DND-41 (cell line): ENCODE measurements around the gene OGFR.

ENCODE experiments used
- ATAC-seq: fragments of 200-7000 bp; cut with Tn5 transposase; 3 replicates; pipeline ENCODE4 v1.9.1; 2021; ENCODE audit warnings: low read depth; ENCODE audit not compliant: insufficient read depth
- DNase-seq: peaks from one replicate; pipeline ENCODE4 v3.0.0-alpha.2; 2020
- H2AFZ ChIP-seq: 2 replicates; pipeline ENCODE4 v1.6.0; 2012; ENCODE audit warnings: low read depth, low read length
- H3K27ac ChIP-seq: 2 replicates; pipeline ENCODE4 v1.5.1; 2012; ENCODE audit warnings: low read length, inconsistent platforms
- H3K27me3 ChIP-seq: fragments of 200-600 bp; sonication (generic); 2 replicates; pipeline ENCODE4 v1.6.0; 2012; ENCODE audit warnings: low read length, mild to moderate bottlenecking, inconsistent platforms; ENCODE audit not compliant: insufficient read depth, poor library complexity
- H3K36me3 ChIP-seq: 2 replicates; pipeline ENCODE4 v1.5.1; 2012; ENCODE audit warnings: low read length, inconsistent platforms; ENCODE audit not compliant: insufficient read depth
- H3K4me1 ChIP-seq: 2 replicates; pipeline ENCODE4 v1.5.1; 2012; ENCODE audit warnings: mild to moderate bottlenecking, low read length; ENCODE audit not compliant: insufficient read depth
- H3K4me2 ChIP-seq: 2 replicates; pipeline ENCODE4 v1.6.0; 2012; ENCODE audit warnings: mild to moderate bottlenecking, moderate library complexity, low read length, inconsistent platforms; ENCODE audit not compliant: insufficient read depth
- H3K4me3 ChIP-seq, 2 experiments: fragments of 200-600 bp in 1 of 2; shearing (Covaris generic) in 1 of 2; 2 replicates each; pipeline ENCODE4 v1.5.1; 2012 to 2016; ENCODE audit warnings: inconsistent platforms in 2 of 2, low read length in 2 of 2, mild to moderate bottlenecking in 2 of 2, low read depth in 1 of 2, moderate library complexity in 1 of 2
- H3K79me2 ChIP-seq: 2 replicates; pipeline ENCODE4 v1.6.0; 2012; ENCODE audit warnings: low read length, inconsistent platforms; ENCODE audit not compliant: insufficient read depth
- H3K9ac ChIP-seq: 2 replicates; pipeline ENCODE4 v1.6.0; 2012; ENCODE audit warnings: low read depth, mild to moderate bottlenecking, inconsistent platforms, low read length, moderate library complexity
- H3K9me3 ChIP-seq: 2 replicates; pipeline ENCODE4 v1.5.1; 2012; ENCODE audit warnings: low read length, moderate library complexity, mild to moderate bottlenecking, inconsistent platforms; ENCODE audit not compliant: insufficient read depth, severe bottlenecking
- H4K20me1 ChIP-seq: 2 replicates; pipeline ENCODE4 v1.6.0; 2012; ENCODE audit warnings: low read length; ENCODE audit not compliant: insufficient read depth
- CTCF ChIP-seq: IDR thresholded peaks from 2 replicates; pipeline ENCODE4 v1.5.1; 2012; ENCODE audit warnings: borderline replicate concordance, low read length, moderate library complexity, mild to moderate bottlenecking; ENCODE audit not compliant: poor library complexity, severe bottlenecking; ENCODE audit errors: extremely low read depth
- EZH2 ChIP-seq: IDR thresholded peaks from 3 replicates; pipeline ENCODE4 v1.6.1; 2012; ENCODE audit warnings: borderline replicate concordance, low read depth, mild to moderate bottlenecking, moderate library complexity, low read length, inconsistent platforms; ENCODE audit not compliant: severe bottlenecking

The OGFR gene

DNA sequence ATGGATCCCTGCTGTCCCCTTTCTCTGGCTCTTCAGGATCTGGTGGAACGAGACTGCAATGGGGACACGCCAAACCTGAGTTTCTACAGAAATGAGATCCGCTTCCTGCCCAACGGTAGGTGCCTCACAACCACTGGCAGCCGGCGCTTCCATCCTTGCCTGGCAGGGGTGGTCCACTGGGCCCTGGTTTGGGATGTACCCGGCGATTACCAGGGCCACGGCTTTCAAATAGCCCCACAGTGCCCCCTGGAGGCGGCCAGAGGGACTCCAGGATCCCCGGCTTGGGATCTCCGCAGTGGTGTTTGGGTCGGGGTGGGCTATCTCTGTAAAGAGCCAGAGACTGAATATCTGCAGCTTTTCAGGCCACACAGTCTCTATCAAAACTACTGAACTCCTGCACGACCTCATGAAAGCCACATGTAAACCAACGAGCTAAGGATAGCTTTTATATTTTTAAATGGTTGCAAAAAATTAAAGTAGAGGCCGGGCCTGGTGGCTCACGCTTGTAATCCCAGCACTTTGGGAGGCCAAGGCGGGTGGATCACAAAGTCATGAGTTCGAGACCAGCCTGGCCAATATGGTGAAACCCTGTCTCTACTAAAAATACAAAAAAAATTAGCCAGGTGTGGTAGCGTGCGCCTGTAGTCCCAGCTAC, 3.7 kb downstream of the OGFR start:
- peaks cover 75% of the 10 kb centered on the region for H3K36me3 ChIP-seq
- H3K79me2 ChIP-seq, result peaks cover 44% of the 10 kb centered on the region

DNA sequence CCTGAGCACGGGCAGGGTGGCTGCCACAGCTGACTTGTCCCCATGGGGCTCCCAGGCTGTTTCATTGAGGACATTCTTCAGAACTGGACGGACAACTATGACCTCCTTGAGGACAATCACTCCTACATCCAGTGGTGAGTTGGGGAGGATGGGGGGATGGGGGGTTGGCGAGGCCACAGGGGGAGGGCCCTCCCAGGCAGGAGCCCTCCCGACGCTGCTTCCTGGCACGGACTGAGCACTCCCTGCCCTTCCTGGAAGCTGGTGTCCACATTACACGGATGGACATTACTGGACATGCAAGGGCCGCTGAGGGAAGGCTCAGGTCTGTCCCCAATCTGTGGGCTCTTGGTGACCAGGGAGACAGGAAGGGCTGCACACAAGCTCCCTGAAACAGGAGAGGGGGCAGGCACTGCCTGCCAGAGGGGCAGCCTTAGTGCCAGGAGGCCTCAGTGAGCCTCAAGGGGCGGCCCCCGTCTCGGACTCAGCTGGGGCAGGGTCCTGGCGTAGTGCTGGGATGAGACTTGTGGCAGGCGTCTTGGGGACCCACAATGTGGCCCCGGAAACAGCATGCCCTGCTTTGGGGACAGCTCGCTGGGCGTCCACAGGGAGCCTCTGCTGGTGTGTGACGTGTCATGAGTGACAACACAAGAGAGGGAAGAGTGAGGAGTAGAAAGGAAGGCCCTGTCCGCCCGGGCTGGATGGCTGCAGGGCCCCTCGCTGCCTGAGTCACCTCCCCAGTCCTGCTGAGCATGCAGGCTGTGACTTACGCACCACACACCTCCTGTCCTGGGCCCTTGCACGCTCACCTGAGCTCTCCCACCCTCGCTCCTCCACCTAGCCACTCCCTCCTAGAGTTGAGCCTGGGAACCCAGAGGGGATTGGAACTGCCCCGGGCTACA, 5.1 kb downstream of the OGFR start:
- no peaks in the 10 kb centered on the region for H3K27me3 ChIP-seq
- ATAC-seq (no peak), DNase-seq (no peak)
- peaks cover 84% of the 10 kb centered on the region for H3K36me3 ChIP-seq
- H3K9me3 ChIP-seq, result no peaks in the 10 kb centered on the region
- no peak overlapping the region for H3K4me3 ChIP-seq
- peaks cover 31% of the 10 kb centered on the region for H3K4me1 ChIP-seq
- peaks cover 43% of the 10 kb centered on the region for H3K79me2 ChIP-seq
- no peak overlapping the region for H2AFZ ChIP-seq
- no peak overlapping the region for H3K27ac ChIP-seq
- no peak overlapping the region for H3K9ac ChIP-seq
- peaks cover 81% of the 10 kb centered on the region for H4K20me1 ChIP-seq
- H3K4me2 ChIP-seq, result no peak overlapping the region
- TF ChIP-seq EZH2 (no peak), CTCF (no peak)

More for the DNA sequence above, 3.7 kb downstream of the OGFR start:
- Histone ChIP-seq H3K4me2 (peak overlapping the region; percentile 29; the same call in 1 of the 2 replicates), H3K27me3 (no peaks in the 10 kb centered on the region), H3K9me3 (no peaks in the 10 kb centered on the region), H3K27ac (no peak overlapping the region), H4K20me1 (peaks cover 67% of the 10 kb centered on the region), H2AFZ (no peak overlapping the region), H3K9ac (no peak overlapping the region), H3K4me1 (peaks cover 38% of the 10 kb centered on the region), H3K4me3 (no peak overlapping the region)
- ATAC-seq (peak; percentile 60), DNase-seq (peak; percentile 74)
- no peak for TF ChIP-seq EZH2
- TF ChIP-seq CTCF, result peak; percentile 97

DNA sequence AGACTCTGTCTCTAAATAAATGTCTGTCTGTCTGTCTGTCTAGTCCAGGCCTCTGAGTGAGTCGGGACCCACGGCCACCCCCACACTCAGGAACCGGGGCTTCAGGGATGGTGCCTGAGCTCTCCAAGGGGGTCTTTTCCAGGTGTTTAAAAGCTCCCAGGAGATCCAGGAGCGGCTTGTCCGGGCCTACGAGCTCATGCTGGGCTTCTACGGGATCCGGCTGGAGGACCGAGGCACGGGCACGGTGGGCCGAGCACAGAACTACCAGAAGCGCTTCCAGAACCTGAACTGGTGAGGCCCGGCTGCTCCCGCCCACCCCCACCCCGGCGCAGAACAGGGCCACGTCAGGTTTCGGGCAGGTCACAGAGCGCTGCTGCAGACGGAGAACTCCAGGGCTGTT, 6.7 kb downstream of the OGFR start:
- Histone ChIP-seq H3K9ac (no peak overlapping the region), H3K4me2 (no peak overlapping the region), H4K20me1 (peaks cover 82% of the 10 kb centered on the region), H3K9me3 (no peaks in the 10 kb centered on the region), H3K79me2 (peaks cover 28% of the 10 kb centered on the region), H3K27me3 (no peaks in the 10 kb centered on the region), H3K36me3 (peaks cover 75% of the 10 kb centered on the region), H3K4me1 (peaks cover 22% of the 10 kb centered on the region), H3K27ac (no peak overlapping the region), H2AFZ (no peak overlapping the region), H3K4me3 (no peak overlapping the region)
- ATAC-seq (no peak), DNase-seq (no peak)
- TF ChIP-seq EZH2 (no peak), CTCF (no peak)
